HG03439 (cell line): Measurements from ENCODE around the gene BTBD9.

Source experiments
- ATAC-seq: cut with Tn5 transposase; IDR thresholded peaks from one replicate; pipeline ENCODE4 v1.9.1; 2021; ENCODE audit warnings: mild to moderate bottlenecking, moderate library complexity; ENCODE audit not compliant: unreplicated experiment

The BTBD9 gene

GRCh38 chr6:38154731-38155130 lies 485.0 kb downstream of the BTBD9 start:
- no peak for ATAC-seq

DNA sequence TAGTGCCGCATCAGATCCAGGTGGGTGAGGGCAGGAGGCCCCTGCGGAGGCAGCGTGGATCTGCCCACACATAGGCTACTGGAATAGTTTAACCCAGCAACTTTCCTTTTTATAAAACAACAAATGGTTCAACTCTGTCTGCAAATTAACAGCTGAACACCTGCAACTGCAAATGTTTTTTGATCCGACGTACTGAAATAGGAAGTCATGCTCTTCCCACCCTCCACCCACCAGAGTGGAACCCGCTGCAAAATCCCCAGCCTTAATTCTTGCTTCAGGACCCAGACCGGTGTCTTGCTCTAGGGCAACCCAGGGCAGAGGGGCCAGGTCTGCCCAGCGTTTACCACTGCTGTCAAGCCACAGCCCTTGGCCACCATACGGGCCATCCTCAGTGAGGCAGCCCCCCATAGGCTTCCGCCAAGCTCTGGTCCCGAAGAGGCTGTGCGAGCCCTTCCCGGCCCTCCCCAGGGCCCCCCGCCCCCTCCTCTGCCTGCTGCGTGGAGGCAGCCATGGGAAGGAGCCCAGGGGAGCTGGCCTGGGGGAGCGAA lies 485.9 kb downstream of the BTBD9 start:
- no peak for ATAC-seq

GRCh38 chr6:38153076-38153797 lies 486.5 kb downstream of the BTBD9 start:
- no peak for ATAC-seq

DNA sequence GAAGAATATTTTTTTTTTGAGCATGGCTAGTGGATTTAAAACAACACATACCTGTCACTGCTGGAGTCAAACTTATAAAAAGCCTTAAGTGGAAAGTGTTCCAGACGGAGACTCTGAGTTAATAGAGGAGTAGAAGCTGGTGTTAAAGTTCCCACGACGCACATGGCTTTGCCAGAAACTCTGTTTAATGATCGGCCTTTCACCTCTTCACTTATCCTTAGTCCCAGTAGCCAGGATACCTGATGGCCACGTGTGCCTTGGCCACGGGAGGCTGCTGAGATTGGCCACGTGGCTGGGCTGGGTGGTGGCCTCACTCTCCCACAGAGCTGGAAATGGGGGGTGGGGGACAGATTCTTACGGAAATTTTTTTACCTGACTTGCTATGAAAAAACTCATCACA lies 487.1 kb downstream of the BTBD9 start:
- ATAC-seq: no peak

- ATAC-seq: no peak
Measured at GRCh38 chr6:38151580-38152500, 487.9 kb downstream of the BTBD9 start.

DNA sequence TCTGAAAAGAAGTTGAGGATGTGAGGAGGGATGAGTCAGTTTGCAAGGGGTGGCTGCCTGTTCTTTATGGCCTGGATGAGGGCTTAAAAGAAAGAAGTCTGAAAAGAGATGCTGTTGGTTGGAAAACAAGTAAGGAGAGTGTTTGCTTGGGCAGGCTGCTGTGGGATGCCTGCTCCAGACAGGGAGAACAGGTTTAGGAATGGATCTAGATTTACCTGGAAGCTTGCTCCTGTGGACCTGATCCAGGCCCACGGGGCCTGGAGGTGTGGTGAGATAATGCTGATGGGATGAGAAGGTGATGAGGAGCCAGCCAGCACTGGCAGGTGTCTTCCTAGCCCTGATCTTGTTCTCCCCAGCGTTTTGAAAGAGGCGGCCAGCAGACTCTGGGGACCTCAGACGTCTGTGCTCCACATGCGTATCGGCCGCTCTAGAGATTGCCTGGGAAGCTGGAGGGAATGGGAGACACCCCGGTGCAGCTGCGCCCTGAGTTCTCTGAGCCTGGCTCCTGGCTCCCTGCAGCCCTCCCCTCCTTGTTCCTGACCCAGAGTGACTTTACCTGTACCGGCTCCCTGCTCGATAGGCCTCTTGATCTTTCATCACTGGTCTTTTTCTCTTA lies 488.9 kb downstream of the BTBD9 start:
- no peak for ATAC-seq

GRCh38 chr6:38150021-38150420 lies 489.7 kb downstream of the BTBD9 start:
- no peak for ATAC-seq

DNA sequence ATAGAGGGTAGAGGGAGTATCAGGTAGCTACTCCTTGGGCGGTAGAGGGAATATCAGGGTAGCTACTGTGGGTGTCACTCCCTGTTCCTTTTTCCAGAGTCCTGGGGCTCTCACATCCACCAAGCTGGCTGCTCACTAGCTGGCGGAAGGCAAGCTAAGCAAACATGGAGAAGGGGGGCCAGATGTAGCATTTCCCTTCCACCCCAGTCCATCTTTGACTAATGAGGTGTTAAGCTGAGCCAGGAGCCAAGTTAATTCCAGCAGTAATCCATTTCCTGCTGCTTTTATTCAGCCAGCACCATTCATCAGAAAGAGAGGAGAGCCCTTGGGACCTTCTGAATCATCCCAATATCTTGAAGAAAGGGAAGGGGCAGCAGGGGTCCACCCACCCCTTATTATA lies 490.2 kb downstream of the BTBD9 start:
- no peak for ATAC-seq

GRCh38 chr6:38148606-38149005 lies 491.1 kb downstream of the BTBD9 start:
- ATAC-seq: no peak

DNA sequence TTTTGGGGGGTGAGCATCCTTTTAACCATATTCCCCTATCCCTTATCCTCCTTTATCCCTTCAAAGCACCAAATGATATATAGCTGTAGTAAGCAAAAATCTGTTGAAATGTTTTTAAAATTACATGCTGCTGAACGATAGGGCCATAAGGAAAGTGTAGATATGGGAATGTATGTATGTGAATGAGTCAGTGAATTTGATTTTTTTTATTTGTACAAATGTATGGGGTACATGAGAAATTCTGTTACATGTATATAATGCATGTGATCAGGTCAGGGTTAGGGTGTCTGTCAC lies 493.0 kb downstream of the BTBD9 start:
- no peak for ATAC-seq

GRCh38 chr6:38146021-38146733 lies 493.6 kb downstream of the BTBD9 start:
- no peak for ATAC-seq

DNA sequence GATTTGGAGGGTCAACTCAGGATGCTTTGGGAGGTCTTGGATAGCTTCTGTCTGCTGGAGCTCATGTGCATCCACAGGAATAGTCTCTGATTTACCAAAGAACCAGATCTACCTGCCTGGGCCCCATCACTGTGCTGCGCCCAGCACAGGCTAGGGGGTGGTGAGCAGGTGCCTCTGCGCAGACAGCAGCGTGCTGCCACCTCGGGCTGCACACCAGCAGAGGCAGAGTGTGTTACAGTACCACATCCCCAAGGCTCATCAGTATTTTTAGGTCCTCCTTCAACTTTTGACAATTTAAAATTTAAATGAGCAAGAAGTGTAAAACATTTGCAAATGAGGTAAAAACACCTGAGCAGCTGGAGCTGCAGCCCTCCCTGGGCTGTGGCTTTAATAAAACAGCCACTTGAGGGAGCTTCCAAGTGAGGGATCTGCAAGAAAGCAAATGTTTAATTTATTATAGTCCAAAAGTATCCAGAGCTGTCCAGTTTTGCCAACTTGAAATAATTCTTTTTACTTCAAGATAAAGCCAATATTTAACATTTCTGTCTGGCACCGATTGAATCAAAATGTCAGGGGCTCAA lies 495.3 kb downstream of the BTBD9 start:
- no peak for ATAC-seq

DNA sequence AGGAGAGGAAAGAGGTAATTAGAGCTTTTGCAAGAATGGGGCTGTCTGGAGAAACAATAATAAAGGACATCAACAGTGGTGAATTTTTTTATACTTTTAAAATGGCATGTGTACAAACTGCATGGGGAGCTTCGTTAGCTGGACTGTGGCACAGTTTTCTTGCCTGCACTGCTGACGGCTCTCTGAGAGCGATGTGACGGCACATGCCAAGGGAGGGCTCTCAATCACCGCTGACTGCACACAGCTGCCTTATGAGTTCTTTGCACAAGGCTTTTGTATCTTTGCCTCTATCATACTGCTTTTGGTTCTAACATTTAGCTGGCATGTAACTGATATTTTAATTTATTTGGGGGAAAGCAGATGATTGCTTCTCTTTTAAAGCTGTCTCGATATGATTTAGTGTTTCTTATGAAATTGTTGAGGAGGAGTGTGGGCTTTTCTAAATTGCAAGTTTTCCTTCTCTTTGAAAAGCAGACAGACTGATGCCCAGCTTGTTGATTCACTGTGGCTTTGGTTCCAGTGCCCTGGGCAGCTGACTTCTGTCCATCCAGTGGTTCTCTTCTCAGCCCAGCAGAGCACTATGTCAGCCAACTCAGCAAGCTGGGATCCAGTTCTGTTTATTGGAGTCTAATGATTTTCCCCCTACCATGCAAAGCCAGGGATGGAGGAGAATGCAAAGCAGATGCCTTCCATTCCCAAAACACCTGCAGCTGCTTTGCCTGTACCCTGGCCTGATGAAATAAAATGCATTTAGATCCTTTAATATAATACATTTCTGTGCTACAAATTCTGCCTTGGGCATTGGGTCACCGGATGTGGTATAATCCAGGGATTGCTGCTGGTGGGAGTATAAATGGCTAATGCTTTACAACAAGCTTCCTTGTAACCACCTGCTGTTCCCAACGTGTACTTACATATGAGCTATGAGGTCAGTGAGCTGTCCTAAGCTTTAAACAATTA lies 496.3 kb downstream of the BTBD9 start:
- no peak for ATAC-seq

DNA sequence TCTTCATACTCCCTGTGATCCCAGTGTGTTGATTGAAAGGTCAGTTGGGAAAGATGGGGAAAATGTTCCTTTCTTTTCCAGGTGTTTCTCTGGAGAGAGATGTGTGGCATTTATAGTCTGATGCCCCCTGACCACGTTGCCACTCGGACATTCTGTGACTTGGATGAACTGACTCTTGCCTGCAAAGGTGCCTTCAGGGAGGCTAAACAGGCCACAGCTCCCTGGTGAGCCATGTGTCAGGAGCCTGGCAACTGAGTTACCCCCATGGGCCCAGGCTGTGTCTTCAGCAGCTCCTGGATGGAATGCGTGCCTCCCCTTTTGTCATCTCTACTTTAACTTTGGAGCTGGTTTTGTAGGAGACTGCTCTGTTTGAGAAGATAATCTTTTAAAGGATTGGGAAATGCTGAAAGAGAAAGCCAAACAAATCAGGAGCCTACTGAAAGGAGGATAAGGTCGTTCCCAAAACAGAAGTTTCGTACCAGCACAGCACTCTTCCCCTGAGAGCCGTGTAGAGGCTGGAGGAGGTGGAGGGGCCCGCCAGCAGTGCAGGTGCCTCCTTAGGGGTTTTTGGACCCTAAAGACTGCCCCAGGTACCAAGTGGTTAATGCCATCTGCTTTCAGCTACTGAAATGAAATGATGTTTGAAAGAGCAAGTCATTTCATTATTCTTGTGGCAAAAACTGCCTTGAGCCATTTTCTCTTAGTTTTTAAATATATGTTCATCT lies 497.4 kb downstream of the BTBD9 start:
- ATAC-seq: no peak

GRCh38 chr6:38141716-38142115 lies 498.0 kb downstream of the BTBD9 start:
- ATAC-seq: no peak

DNA sequence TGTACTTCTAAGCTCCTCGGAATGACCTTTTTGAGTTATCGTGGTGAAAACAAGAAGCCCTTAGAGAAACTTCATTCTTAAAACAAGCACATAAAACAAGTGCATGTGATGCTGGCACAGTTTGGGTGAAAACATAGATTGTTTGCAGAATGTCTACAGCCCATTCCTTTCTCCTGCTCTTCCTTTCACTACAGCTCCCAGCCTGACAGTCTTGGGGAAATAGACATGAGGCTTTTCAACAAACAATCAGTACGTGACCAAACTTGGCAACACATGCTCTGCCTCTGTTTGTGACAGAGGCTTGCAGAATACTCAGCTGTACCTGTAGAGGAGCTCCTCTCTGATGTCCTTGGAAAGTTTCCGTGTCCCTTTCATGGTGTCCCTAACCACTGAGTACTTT lies 498.6 kb downstream of the BTBD9 start:
- ATAC-seq: no peak

DNA sequence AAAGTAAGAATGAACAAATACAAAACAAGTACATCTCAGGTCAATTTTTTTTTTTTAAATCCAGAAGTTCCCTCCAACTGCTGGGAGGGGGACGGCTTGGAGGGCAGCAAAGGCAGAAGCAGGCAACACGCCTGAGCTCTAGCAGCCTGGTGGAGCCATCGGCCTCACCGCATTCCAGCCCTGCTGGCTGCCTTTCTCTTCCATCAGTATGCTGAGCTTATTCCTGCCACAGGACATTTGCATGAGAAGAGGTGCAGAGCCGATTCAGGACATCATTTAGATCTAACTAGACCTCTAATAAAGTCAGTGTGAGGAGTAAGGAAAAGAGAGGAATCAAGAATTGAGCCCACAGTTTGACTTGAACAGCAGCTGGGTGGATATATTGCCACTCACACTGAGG lies 501.4 kb downstream of the BTBD9 start:
- ATAC-seq: no peak

DNA sequence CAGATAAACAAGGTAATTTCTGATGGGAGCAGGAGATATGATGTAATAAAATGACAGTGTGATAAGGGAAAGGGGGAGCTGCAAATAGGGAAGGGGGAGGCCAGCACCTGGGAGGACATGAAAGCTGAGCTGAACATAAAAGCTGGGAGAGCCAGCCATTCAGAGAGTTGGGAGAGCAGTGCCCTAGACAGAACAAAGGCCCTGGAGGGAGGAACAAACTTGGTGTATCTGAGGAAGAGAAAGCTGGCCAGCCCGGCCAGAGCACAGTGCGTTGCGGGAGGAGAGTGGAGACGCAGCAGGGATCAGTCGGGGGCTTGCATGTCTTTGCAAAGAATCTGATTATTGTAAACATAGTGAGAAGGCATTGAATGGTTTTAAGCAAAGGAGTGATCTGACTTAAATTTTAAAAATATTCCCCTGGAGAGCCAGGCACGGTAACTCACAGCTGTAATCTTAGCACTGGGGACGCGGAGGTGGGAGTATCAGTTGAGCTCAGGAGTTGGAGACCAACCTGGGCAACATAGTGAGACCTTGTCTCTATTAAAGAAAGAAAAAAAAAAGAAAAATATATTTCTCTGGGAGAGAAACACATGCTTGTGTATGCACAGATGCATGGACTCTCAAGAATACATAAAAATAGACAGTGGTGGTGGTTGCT lies 502.0 kb downstream of the BTBD9 start:
- no peak for ATAC-seq
